ENCODE data around the gene TRERF1.

DNA sequence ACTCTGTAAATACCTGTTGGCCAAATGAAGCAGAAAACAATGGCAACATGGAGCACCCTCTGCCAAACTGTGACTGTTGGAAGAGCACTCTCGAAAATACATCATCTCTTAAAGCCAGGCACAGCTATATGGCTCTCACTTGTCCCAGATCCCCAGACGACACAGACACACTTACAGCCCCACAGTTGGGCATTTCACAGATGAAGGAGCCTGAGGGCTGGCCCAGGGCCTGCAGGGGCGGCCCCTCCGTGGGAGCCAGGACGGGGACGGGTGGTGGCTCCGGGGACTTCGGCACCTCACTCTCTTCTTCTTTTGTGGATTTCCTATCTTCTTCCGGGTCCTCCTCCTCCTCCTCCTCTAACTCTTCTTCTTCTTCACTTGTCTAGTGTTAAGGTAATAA lies 215.7 kb downstream of the TRERF1 start:
- no peak for TF ChIP-seq FOXJ3 (CRISPR knock-in tag; IDR thresholded peaks at IDR 0.05)
- TF ChIP-seq, protein P1, sequence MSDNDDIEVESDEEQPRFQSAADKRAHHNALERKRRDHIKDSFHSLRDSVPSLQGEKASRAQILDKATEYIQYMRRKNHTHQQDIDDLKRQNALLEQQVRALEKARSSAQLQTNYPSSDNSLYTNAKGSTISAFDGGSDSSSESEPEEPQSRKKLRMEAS (IDR thresholded peaks at IDR 0.05; ENCODE audit: low read depth): no peak
- TF ChIP-seq, protein P2, sequence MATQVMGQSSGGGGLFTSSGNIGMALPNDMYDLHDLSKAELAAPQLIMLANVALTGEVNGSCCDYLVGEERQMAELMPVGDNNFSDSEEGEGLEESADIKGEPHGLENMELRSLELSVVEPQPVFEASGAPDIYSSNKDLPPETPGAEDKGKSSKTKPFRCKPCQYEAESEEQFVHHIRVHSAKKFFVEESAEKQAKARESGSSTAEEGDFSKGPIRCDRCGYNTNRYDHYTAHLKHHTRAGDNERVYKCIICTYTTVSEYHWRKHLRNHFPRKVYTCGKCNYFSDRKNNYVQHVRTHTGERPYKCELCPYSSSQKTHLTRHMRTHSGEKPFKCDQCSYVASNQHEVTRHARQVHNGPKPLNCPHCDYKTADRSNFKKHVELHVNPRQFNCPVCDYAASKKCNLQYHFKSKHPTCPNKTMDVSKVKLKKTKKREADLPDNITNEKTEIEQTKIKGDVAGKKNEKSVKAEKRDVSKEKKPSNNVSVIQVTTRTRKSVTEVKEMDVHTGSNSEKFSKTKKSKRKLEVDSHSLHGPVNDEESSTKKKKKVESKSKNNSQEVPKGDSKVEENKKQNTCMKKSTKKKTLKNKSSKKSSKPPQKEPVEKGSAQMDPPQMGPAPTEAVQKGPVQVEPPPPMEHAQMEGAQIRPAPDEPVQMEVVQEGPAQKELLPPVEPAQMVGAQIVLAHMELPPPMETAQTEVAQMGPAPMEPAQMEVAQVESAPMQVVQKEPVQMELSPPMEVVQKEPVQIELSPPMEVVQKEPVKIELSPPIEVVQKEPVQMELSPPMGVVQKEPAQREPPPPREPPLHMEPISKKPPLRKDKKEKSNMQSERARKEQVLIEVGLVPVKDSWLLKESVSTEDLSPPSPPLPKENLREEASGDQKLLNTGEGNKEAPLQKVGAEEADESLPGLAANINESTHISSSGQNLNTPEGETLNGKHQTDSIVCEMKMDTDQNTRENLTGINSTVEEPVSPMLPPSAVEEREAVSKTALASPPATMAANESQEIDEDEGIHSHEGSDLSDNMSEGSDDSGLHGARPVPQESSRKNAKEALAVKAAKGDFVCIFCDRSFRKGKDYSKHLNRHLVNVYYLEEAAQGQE (IDR thresholded peaks at IDR 0.05; ENCODE audit: low read depth, low read length): no peak
- TF ChIP-seq TAF1 (IDR thresholded peaks at IDR 0.05; ENCODE audit: borderline replicate concordance, low read depth, low read length): no peak
- TF ChIP-seq, protein P3, sequence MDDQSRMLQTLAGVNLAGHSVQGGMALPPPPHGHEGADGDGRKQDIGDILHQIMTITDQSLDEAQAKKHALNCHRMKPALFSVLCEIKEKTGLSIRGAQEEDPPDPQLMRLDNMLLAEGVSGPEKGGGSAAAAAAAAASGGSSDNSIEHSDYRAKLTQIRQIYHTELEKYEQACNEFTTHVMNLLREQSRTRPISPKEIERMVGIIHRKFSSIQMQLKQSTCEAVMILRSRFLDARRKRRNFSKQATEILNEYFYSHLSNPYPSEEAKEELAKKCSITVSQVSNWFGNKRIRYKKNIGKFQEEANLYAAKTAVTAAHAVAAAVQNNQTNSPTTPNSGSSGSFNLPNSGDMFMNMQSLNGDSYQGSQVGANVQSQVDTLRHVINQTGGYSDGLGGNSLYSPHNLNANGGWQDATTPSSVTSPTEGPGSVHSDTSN (IDR thresholded peaks at IDR 0.05): no peak
- no peak for TF ChIP-seq TEAD4 (IDR thresholded peaks at IDR 0.05; ENCODE audit: borderline replicate concordance, insufficient read depth)
- TF ChIP-seq POLR2AphosphoS5 (IDR thresholded peaks at IDR 0.05; ENCODE audit: low read depth, low read length): no peak

Data from SK-N-SH (cell line).